ENCODE measurements around the gene CYP3A5. TPM values are rescaled to one million over a fixed set of nuclear protein-coding genes. Genes with fewer than 3 reads are reported as not detected.
"Not testable (repeated sequence)": the region's sequence is repeated elsewhere in the genome, so short reads cannot be mapped to it uniquely, and the experiment has no call there.

Gene CYP3A5
- total and polyA plus RNA-seq, 2 of the 4 experiments (the other 2 are of a cell fraction) = not detected

- in situ Hi-C loops (cut with MboI; ENCODE audit: low sequenced_read_pairs); H3K18ac ChIP-seq (ENCODE audit: low read depth, low read length); H3K4me2 ChIP-seq (ENCODE audit: low read depth, low read length); H4K8ac ChIP-seq (ENCODE audit: low read depth in 2 of 2, low read length in 2 of 2); H3K9me1 ChIP-seq (ENCODE audit: insufficient read depth, low read length); H2AFZ ChIP-seq (replicated peaks; ENCODE audit: low read length, poor library complexity); H3K14ac ChIP-seq (replicated peaks; ENCODE audit: low read depth, low read length); DNase-seq; H2AK5ac ChIP-seq (ENCODE audit: low read depth, low read length); H2AK9ac ChIP-seq (replicated peaks; ENCODE audit: low read depth, low read length, poor library complexity); POLR2A ChIA-PET (ENCODE audit: unreplicated experiment); H2BK20ac ChIP-seq (ENCODE audit: low read depth, low read length); ATAC-seq (ENCODE audit: low read depth); dilution Hi-C loops (cut with HindIII; ENCODE audit: low sequenced_read_pairs, unreplicated experiment); H2BK5ac ChIP-seq (ENCODE audit: low read depth, low read length, poor library complexity, severe bottlenecking); H3K79me1 ChIP-seq (ENCODE audit: low read depth in 1 of 2, low read length in 2 of 2); H3K4ac ChIP-seq (ENCODE audit: low read depth, low read length); CTCF ChIA-PET; H3K23ac ChIP-seq (ENCODE audit: low read depth, low read length); H3K9me3 ChIP-seq (ENCODE audit: control insufficient read depth, insufficient read depth, low read length); intact Hi-C loops (cut with micrococcal nuclease); H3K56ac ChIP-seq (ENCODE audit: extremely low read depth, insufficient read depth, low read length); BruUV-seq (replicated peaks); H2BK120ac ChIP-seq (ENCODE audit: low read depth, low read length); H4K5ac ChIP-seq (ENCODE audit: low read depth, low read length); H3K4me1 ChIP-seq (ENCODE audit: control insufficient read depth, insufficient read depth, low read length); H3K27ac ChIP-seq (ENCODE audit: insufficient read depth, low read length); H3K27me3 ChIP-seq (ENCODE audit: control insufficient read depth, insufficient read depth, low read length); H4K91ac ChIP-seq (ENCODE audit: insufficient read depth, low read depth, low read length); H3K36me3 ChIP-seq (ENCODE audit: control insufficient read depth, insufficient read depth, low read length); H2BK15ac ChIP-seq (ENCODE audit: low read depth, low read length); H3K4me3 ChIP-seq (ENCODE audit: insufficient read depth, low read depth, low read length); H3K9ac ChIP-seq (ENCODE audit: low read depth, low read length); H4K20me1 ChIP-seq (ENCODE audit: insufficient read depth, low read length): not testable (repeated sequence)
- whole genome bisulfite sequencing, 2 experiments (ENCODE audit: extremely low coverage in 2 of 2, insufficient read length in 1 of 2) = no CpG with 5 or more reads among the region's 5 CpGs
Measured at GRCh38 chr7:99657879-99658278, 21.9 kb downstream of the CYP3A5 start.

- H4K20me1 ChIP-seq (ENCODE audit: insufficient read depth, low read length); H2AK9ac ChIP-seq (replicated peaks; ENCODE audit: low read depth, low read length, poor library complexity); DNase-seq; H4K5ac ChIP-seq (ENCODE audit: low read depth, low read length); intact Hi-C loops (cut with micrococcal nuclease); POLR2A ChIA-PET (ENCODE audit: unreplicated experiment); dilution Hi-C loops (cut with HindIII; ENCODE audit: low sequenced_read_pairs, unreplicated experiment); H3K27me3 ChIP-seq (ENCODE audit: control insufficient read depth, insufficient read depth, low read length); H2BK120ac ChIP-seq (ENCODE audit: low read depth, low read length); ATAC-seq (ENCODE audit: low read depth); H3K14ac ChIP-seq (replicated peaks; ENCODE audit: low read depth, low read length); H2BK15ac ChIP-seq (ENCODE audit: low read depth, low read length); H3K79me1 ChIP-seq (ENCODE audit: low read depth in 1 of 2, low read length in 2 of 2); H3K4me2 ChIP-seq (ENCODE audit: low read depth, low read length); H3K4me3 ChIP-seq (ENCODE audit: insufficient read depth, low read depth, low read length); H2AK5ac ChIP-seq (ENCODE audit: low read depth, low read length); H3K4ac ChIP-seq (ENCODE audit: low read depth, low read length); H3K56ac ChIP-seq (ENCODE audit: extremely low read depth, insufficient read depth, low read length); H3K9me3 ChIP-seq (ENCODE audit: control insufficient read depth, insufficient read depth, low read length); CTCF ChIA-PET; H2AFZ ChIP-seq (replicated peaks; ENCODE audit: low read length, poor library complexity); H3K36me3 ChIP-seq (ENCODE audit: control insufficient read depth, insufficient read depth, low read length); H2BK5ac ChIP-seq (ENCODE audit: low read depth, low read length, poor library complexity, severe bottlenecking); H4K91ac ChIP-seq (ENCODE audit: insufficient read depth, low read depth, low read length); H4K8ac ChIP-seq (ENCODE audit: low read depth in 2 of 2, low read length in 2 of 2); in situ Hi-C loops (cut with MboI; ENCODE audit: low sequenced_read_pairs); H3K9ac ChIP-seq (ENCODE audit: low read depth, low read length); H3K23ac ChIP-seq (ENCODE audit: low read depth, low read length); H2BK20ac ChIP-seq (ENCODE audit: low read depth, low read length); H3K4me1 ChIP-seq (ENCODE audit: control insufficient read depth, insufficient read depth, low read length); H3K27ac ChIP-seq (ENCODE audit: insufficient read depth, low read length); H3K18ac ChIP-seq (ENCODE audit: low read depth, low read length); BruUV-seq (replicated peaks); H3K9me1 ChIP-seq (ENCODE audit: insufficient read depth, low read length): not testable (repeated sequence)
- no CpG with 5 or more reads among the region's 3 CpGs for WGBS, 2 experiments (ENCODE audit: extremely low coverage in 2 of 2, insufficient read length in 1 of 2)
Measured at GRCh38 chr7:99654626-99655025, 25.2 kb downstream of the CYP3A5 start.

Measured in IMR-90 (cell line).